Stimulated activated CD4-positive, alpha-beta T cell treated with anti-CD3 and anti-CD28 coated beads, Interleukin-2, amount 100 ng/mL, for 48 hours (primary cell): Measurements from ENCODE around the gene ABHD11.
"Not testable (repeated sequence)": the region's sequence is repeated elsewhere in the genome, so short reads cannot be mapped to it uniquely, and the experiment has no call there.

Experiments
- DNase-seq, 2 donors: peaks; one replicate each; pipeline ENCODE4 v3.0.0-alpha.2; 2020

The ABHD11 gene

DNA sequence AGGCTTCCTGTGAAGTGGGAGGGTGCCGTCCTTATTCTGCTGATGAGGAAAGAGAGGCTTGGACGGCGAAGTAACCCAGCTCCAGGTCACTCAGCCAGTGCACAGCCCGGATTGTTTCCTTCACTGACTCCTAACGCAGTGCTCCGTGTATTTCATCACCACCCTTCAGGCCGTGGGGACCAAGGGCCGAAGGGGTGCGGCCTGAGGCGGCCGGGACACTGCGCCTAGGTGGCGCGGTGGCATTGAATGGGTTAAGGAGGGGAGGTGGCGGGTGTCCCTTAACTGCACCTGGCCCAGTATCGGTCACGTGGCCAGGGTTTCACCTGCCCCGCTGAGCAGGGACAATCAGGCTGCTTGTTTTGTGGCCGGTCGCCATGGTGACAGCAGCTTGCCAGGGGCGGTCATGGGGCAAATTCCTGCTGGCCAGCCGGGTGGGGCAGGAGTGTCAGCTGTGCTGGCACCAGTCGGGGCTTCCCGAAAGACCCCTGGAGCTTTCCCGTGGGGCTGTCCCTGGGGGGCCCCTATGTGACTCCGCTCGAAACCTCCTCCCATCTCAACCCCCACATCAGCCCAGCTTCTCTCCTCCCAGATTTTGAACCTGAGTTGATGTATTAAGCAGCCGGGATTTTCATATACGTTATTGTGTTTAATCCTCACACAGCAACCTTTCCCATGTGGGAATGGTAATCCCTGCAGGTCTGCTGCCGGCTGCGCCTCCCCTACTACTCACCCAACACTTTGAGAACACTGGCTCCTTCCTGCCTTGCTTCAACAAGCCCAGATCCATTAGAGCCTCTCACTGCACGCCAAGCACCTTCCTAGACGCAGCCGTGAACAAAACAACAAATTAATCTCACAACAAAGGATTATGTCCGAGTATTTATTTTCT, 4.4 kb upstream of the ABHD11 start:
- no peak for DNase-seq

DNA sequence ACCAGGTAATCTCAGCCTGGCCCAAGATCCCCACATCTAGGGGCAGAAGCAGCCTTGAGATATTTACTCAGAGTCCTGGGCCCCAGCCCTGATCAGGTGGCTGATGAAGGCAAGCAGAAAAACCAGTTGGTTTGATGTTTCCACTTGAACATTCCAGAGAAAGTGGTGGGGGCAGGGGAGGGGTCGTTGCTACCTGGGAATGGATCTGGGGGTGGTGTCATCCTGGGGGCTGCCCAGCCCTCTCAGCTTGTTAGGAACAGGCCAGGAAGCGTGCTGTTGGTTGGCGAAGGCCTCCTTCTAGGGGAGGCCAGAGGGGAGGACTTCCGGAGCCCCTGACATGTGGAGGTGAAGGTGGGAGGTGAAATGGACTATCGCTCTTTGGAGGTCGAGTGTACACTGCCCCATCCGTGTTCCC, 3.7 kb upstream of the ABHD11 start:
- no peak for DNase-seq

DNA sequence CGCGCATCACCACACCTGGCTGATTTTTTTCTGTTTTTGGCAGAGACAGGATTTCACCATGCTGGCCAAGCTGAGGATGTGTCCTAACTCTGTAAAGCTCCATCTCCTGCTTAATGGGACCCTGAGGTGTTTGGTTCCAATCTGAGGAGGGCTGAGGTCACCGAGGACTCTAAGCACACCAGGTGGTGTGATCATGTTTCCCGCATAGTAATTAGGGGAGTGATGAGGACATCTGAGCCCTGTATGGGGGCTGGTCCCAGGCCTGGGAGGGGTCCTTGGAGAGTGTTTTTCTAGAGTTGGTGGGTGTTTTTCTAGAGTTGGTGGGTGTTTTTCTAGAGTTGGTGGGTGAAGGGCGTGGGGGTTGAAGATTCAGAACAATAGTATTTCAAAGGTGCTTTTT, 3.0 kb upstream of the ABHD11 start:
- no peak for DNase-seq

DNA sequence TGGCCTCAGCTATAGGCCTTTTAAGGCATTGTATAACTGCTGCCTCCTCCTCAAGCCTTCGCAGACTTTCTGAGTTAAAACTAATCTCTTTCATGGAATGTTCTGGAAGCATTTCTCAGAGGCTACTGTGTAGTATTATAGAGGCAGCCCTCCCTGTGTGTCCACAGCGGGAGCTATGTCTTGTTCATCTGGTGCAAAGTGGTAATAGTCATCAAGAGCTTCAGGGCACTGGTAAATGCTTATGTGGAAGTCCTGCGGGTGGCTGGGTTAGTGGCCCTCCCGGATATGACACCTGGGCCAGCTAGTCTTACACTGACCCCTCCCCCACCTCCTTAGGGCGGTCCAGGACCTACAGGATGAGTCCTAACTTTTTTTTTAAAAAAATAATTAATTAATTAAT, 2.2 kb upstream of the ABHD11 start:
- DNase-seq = no peak

DNA sequence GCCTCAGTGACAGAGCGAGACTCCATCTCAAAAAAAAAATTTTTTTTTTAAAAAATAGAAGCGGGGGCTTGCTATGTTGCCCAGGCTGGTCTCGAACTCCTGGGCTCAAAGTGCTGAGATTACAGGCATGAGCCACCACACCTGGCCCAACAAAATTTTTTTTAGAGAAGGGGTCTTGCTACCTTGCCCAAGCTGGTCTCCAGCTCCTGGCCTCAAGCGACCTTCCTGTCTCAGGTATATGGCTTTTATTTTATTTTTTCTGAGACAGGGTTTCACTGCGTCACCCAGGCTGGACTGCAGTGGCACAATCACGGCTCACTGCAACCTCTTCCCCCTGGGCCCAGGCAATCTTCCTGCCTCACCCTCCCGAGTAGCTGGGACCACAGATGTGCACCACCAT, 1.6 kb upstream of the ABHD11 start:
- DNase-seq = no peak

DNA sequence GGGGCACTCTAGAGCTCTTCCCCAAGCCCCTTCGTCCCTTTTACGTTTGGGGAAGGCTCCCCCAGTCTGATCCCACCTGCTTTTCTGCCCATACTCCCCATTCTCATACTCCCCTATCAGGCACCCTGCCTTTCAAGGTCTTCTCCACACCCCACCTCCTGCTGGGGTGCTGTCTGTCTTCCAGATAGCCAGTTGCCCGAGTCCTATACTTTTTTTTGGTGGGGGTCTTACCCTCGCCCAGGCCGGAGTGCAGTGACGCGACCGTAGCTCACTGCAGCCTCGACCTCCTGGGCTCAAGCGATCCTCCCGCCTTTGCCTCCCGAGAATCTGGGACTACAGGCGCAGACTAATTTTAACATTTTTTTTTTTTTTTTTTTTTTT, 775 bp upstream of the ABHD11 start:
- no peak for DNase-seq

DNA sequence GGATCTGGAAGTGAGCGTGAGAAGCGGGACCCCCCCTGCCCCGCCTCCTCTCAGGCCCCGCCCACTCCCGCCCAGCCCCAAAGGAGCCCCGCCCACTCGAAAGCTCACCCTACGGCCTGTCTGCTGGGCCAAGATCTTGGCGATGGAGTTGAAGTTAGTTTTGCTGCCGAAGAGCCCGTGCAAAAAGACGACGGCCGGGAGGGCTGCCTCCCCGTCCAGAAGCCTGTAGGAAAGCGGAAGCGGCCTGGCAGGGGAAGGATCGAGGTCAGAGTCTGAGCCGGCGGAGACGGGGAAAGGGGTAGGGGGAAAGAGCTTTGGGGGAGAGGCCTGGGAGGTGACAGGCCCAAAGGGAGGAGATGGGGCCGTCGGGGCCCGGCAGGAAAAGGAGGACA, 386 bp downstream of the ABHD11 start:
- DNase-seq = peak; percentile 61 to 63

DNA sequence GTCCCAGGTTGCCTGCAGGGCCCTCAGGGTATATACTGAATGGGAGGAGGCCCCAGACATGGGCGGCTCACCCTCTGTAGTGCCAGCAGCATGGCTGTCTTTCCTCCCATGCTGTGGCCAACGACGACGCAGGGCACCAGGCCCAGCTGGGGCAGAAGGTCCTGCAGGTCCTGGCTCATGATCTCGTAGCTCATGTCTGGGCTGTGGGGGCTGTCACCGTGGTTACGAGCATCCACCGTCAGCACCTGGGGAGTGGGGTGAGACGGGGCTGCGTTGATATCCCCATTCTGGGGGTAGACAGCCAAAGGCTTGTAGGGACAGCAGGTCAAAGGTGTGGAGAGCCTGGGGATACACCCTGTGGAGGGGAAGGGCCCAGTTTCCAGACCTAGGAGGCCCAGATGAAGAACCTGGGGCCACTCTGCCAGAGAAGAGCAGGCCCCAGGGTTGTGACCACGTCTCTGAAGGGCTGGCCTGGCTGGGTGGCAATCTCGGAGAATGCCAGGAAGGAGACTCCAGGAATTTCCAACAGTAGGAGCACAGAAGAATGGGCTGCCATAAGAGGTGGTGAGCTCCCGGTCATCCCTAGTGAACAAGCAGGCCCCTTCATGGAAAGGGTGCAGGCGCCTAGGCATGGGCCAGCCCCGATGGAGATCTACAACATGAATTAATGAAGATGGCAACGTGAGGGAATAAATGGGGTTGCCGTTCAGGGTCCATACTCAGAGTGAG, 947 bp downstream of the ABHD11 start:
- no peak for DNase-seq

DNA sequence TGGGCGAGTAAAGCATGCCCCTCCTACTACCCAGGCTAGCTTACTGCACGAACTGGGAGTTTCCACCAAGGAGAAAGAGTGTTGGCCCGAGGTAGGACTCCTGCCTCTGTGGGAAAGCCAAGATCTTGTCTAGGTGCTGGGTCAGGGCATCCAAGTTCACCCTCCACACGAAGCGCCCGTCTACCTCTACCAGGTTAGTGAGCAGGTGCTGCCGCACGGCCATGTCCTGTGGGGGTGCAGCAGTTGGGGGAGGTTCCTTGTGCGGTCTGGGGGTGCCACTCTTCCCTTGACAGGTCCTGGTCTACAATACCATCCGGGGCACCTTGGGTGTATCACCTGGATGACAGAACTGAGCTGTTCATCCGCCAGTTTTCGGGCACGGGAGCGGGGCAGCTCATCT, 1.7 kb downstream of the ABHD11 start:
- no peak for DNase-seq

DNA sequence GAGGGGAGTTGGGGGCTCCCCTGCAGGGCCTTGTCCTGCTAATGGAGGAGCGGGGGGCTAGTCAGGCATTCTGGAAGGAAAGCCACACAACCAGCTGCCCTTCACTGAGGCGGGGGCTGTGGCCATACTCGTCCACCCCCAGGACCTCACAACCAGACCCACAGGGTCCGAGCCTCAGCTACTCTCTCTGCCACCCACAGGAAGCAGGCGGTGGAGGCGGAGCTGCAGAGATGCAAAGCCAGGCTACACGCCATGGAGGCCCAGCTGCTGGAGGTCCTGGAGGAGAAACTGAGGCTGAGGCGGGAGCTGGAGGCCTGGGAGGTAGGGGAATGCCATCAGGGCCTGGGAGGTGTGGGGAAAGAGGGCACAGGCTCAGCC, 3.1 kb downstream of the ABHD11 start:
- DNase-seq = no peak

DNA sequence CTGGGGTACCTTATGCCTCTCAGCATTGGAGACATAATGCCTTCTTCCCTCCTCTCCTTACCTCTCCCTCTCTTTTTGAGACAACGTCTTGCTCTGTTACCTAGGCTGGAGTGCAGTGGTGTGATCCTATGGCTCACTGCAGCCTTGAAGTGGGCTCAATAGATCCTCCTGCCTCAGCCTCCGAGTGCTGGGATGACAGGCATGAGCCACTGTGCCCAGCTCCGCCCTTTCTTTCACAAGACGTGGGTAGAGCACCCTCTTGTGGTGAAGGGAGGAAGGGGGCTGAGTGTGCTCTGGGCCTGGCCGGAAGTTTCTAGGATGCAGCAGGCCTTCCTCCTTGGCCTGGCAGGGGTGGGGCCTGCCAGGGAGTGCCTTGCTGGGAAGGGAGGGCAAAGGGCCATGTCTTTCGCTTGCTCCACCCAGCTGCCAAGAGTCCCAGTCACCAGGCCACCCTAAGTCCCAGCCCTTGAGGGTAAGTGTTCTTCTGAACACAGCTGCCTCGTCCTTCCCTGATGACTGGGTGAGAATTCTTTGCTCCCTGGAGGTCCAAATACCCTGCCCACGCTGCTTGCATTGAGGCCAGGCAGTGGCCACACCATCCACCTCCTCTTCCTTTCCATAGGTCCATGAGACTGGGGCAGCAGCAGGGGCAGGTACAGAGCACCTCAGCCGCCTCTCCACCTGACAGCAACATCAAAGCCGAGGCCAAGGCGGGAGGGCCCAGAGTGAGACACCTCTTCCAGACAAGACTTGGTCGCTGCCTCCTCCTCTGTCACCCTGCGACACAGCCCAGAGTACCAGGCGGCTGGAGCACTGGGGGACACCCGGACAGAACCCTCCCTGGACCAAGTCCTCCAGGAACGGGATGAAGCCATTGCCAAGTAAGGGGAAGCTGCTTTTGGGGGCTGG, 3.7 kb downstream of the ABHD11 start:
- peak; percentile 80 to 81 for DNase-seq

DNA sequence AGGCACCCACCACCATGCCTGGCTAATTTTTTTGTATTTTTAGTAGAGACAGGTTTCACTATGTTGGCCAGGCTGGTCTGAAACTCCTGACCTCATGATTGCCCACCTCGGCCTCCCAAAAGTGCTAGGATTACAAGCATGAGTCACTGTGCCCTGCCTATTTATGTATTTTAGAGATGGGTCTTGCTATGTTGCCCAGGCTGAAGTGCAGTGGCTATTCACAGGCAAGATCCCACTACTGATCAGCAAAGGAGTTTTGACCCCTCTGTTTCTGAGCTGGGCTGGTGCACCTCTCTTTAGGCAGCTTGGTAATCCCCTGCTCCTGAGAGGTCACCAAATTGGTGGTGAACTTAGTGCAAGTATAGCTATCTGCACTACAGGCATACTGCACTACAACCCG, 6.2 kb downstream of the ABHD11 start:
- no peak for DNase-seq

DNA sequence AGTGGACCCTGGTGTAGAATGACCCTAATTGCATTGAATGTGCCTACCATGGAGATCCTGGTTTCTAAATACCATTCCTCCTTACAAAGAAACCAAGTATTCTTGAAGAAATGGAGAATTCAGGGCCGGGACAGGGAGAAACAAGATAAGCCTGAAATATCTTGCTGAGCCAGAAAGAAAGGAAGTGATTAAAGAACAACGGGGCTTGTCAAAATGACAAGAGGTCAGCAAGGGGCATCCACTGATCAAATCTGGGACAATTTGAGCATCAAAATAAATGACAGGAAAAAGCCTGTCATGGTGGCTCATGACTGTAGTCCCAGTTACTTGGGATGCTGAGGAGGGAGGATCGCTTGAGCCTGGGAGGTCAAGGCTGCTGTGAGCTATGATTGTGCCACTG, 8.1 kb downstream of the ABHD11 start:
- DNase-seq = no peak

DNA sequence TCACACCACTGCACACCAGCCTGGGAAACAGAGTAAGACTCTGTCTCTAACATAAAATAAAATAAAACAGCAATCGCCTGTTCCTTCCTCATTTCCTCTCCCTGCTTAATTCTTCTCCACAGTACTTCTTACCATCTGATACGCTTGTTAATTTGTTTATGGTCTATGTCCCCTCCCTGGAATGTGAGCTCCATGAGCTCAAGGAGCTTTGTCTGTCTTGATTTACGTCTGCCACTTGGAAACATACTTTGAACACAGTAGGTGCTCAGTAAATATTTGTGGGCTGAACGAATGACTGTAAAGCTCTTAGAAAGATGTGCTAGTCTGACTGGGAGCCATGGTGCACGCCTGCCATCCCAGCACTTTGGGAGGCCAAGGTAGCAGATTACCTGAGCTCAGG, 10.1 kb downstream of the ABHD11 start:
- DNase-seq = no peak

DNA sequence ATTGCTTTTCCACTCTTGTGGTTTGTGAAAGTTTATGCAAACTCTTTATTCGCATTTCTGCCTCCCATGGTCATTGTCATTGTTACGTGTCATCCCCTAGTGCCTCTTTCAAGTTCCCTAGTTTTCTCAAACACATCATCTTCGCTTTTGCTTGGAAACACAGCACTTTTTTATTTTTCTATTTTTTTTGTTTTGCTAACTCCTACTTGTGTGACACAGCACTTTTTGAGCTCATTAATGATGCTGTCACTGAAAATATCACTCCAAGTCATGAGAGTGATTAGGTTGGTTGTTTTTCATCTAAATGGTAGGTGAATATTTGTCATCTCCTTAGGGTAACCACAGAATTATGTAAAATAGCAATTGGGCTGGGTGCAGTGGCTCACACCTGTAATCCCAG, 10.7 kb downstream of the ABHD11 start:
- DNase-seq = no peak

DNA sequence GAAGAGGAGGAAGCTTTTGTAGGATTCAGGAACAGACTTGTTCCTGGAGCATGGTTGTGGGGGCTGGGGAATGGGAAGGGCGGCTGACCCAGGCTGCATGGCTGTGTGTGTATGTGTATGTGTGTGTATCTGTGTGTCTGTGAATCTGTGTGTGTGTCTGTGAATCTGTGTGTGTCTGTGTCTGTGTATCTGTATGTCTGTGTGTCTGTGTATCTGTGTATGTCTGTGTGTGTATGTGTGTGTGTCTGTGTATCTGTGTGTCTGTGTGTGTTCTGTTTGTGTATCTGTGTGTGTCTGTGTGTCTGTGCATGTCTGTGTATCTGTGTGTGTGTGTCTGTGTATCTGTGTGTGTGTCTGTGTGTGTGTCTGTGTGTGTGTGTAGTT, 12.5 kb downstream of the ABHD11 start:
- DNase-seq = no peak

DNA sequence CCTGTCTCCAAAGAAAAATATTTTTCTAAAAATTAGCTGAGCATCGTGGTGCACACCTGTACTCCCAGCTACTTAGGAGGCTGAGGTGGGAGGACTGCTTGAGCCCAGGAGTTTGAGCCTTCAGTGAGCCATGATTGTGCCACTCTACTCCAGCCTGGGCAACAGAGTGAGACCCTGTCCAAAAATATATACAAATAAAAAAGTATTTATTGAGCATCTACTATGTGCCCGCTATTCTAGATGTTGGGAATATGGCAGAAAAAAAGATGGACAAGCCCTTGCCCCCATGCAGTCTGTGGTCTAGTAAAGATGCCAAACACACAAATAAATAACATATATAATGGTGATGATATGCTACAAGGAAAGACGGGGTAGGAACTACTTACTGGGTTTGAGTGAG, 14.8 kb downstream of the ABHD11 start:
- DNase-seq = no peak

DNA sequence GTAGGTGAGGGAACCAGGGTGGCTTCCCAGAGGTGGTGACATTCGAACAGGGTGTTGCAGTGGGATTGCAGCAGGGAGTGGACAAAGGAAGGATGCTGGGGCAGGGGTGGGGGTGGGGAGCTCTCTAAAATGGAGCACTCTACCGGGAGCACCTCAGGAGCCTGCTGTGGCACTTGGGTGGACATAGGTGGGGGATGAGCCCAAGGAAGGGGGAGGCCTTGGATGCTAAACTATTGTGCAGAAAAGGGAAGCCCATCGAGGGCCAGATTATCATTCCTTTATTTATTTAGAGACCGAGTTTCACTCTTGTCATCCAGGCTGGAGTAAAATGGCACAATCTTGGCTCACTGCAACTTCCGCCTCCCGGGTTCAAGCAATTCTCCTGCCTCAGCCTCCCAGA, 15.8 kb downstream of the ABHD11 start:
- DNase-seq = no peak

DNA sequence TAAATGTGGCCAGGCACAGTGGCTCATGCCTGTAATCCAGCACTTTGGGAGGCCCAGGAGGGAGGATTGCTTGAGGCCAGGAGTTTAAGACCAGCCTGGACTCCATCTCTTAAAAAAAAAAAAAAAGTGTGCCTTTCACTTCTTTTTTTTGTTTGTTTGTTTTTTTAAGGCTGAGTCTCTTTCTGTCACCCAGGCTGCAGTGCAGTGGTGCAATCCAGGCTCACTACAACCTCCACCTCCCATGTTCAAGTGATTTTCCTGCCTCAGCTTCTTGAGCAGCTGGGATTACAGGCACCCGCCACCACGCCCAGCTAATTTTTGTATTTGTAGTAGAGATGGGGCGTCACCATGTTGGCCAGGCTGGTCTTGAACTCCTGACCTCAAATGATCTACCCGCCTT, 16.4 kb downstream of the ABHD11 start:
- DNase-seq = not testable (repeated sequence)

DNA sequence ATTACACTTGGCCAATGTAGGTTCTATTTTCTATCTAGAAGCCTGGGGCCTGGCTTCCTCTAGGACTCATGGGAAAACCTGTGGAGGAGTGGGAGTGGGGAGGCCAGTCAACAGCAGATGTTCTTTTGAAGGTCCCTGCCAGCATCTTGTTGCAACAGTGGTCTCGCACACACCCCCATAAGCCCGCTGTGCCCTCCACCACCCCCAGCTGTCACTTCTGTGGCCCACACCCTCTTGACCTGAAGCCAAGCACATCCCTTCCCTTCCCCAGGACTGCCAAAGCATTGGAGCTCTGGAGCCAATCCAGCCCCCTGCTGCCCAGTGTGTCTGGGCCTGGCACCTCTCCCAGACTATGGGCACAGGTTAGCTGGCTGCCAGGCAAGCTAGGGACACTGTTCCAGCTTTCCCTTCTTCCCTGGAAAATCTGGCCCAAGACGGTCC, 17.2 kb downstream of the ABHD11 start:
- no peak for DNase-seq

DNA sequence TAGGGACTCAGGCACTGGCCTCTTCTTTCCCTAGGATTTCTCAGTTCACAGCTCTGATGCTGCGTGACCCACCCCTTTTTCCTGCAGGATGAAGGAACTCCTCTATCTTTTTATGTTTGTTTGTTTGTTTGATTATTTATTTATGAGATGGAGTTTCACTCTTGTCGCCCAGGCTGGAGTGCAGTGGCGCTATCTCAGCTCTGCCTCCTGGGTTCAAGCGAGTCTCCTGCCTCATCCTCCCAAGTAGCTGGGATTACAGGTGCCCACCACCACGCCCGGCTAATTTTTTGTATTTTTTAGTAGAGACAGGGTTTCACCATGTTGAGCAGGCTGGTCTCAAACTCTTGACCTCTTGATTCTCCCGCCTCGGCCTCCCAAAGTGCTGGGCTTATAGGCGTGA, 18.2 kb downstream of the ABHD11 start:
- DNase-seq = not testable (repeated sequence)

DNA sequence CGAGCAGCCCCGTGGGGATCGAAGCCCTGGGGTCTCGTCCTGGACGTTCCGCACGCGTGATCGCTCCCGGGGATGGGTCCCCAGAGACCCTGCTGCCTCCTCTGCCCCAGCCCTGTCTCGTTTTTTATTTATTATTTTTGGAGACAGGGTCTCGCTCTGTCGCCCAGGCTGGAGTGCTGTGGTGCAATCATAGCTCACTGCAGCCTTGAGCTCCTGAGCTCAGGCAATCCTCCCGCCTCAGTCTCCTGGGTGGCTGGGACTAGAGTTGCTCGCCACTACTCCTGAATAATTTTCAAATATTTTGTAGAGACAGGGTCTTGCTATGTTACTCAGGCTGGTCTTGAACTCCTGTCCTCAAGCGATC, 18.8 kb downstream of the ABHD11 start:
- no peak for DNase-seq
